ENCODE results near the gene TEPSIN. TPM values are rescaled to one million over a fixed set of nuclear protein-coding genes. Genes with fewer than 3 reads are reported as not detected.

The TEPSIN gene
- total and polyA plus RNA-seq, 2 of the 13 experiments (the other 11 are each of a cell fraction or from before 2014, with no cell fraction given): 16.1 to 18.8 TPM

- TF ChIP-seq ZNF225 (CRISPR knock-in tag; IDR thresholded peaks at IDR 0.05): 0 out of 2 replicates have a peak, but pooled peaks have one; percentile 35
- no peak for TF ChIP-seq SKIL (CRISPR knock-in tag; IDR thresholded peaks at IDR 0.05; ENCODE audit: borderline replicate concordance)
- no peak; the same call in 1 of the 2 replicates for TF ChIP-seq BRD4 (CRISPR knock-in tag; IDR thresholded peaks at IDR 0.05)
- TF ChIP-seq ZNF761 (CRISPR knock-in tag; conservative IDR thresholded peaks at IDR 0.05): 0 out of 2 replicates have a peak, but pooled peaks have one; percentile 57
- TF ChIP-seq NR0B2 (CRISPR knock-in tag; IDR thresholded peaks at IDR 0.05): no peak
- no peak for TF ChIP-seq MED13 (CRISPR knock-in tag; IDR thresholded peaks at IDR 0.05)
- no peak for TF ChIP-seq ZNF83 (CRISPR knock-in tag; IDR thresholded peaks at IDR 0.05; ENCODE audit: borderline replicate concordance)
- no peak for TF ChIP-seq MNT (IDR thresholded peaks at IDR 0.05)
- peak; percentile 16 for TF ChIP-seq YY1 (IDR thresholded peaks at IDR 0.05; ENCODE audit: insufficient read depth, insufficient replicate concordance, low read depth, low read length)
- TF ChIP-seq ZNF124 (CRISPR knock-in tag; IDR thresholded peaks at IDR 0.05): no peak
- TF ChIP-seq ZMYM4 (CRISPR knock-in tag; IDR thresholded peaks at IDR 0.05): no peak
- no peak for TF ChIP-seq RELA (CRISPR knock-in tag; IDR thresholded peaks at IDR 0.05)
- no peak for TF ChIP-seq RAD51 (IDR thresholded peaks at IDR 0.05; ENCODE audit: borderline replicate concordance)
- TF ChIP-seq PBX3 (CRISPR knock-in tag; IDR thresholded peaks at IDR 0.05; ENCODE audit: borderline replicate concordance): no peak
Measured at GRCh38 chr17:81244358-81245023, 5.6 kb upstream of the TEPSIN start (continued).
